ENCODE data around the gene CTXN1. TPM values are rescaled to one million over a fixed set of nuclear protein-coding genes. Genes with fewer than 3 reads are reported as not detected.

Gene CTXN1
- not detected in 2 replicates for total RNA-seq
- total RNA-seq (2013) = 0.09 TPM
- not detected in 2 replicates for polyA plus RNA-seq
- 0.36 and 1.8 TPM in 2 replicates for polyA minus RNA-seq

- Histone ChIP-seq H3K27ac (ENCODE audit: low read length in 2 of 2) (no peak within 1 kb of the TSS), H3K9ac (ENCODE audit: low read length) (peak within 1 kb of the TSS; percentile 50), H4K20me1 (ENCODE audit: control insufficient read depth, insufficient read depth, low read length, poor library complexity, severe bottlenecking) (peaks cover 40% of the 10 kb centered on the region), H3K9me3 (ENCODE audit: control extremely low read depth in 1 of 3, control insufficient read depth in 2 of 3, insufficient read depth in 1 of 3, low read length in 2 of 3) (no peaks in the 10 kb centered on the region), H3K4me1 (ENCODE audit: control insufficient read depth in 2 of 2, insufficient read depth in 2 of 2, low read length in 2 of 2) (peaks cover 19 to 22% of the 10 kb centered on the region in 2 donors), H2AFZ (ENCODE audit: insufficient read depth, low read depth, low read length, poor library complexity, severe bottlenecking) (peak within 1 kb of the TSS; percentile 60), H3K79me2 (ENCODE audit: control insufficient read depth, insufficient read depth, low read length) (peaks cover 5% of the 10 kb centered on the region), H3K36me3 (replicated peaks in 1 of 2; ENCODE audit: control extremely low read depth in 1 of 2, control insufficient read depth in 1 of 2, extremely low read depth in 1 of 2, insufficient read depth in 2 of 2, low read length in 1 of 2) (peaks cover 2 to 21% of the 10 kb centered on the region in 2 experiments), H3K4me2 (replicated peaks; ENCODE audit: low read depth, low read length, poor library complexity, severe bottlenecking) (peak within 1 kb of the TSS; percentile 94), H3K4me3 (ENCODE audit: control extremely low read depth in 1 of 5, extremely low read depth in 1 of 5, insufficient read depth in 1 of 5, low read depth in 2 of 5, low read length in 4 of 5) (peak within 1 kb of the TSS in 3 of 5 experiments; percentile 25 to 57 (median 41)), H3K27me3 (replicated peaks in 1 of 4; ENCODE audit: control extremely low read depth in 1 of 4, control insufficient read depth in 3 of 4, insufficient read depth in 4 of 4, low read length in 3 of 4) (no peaks in the 10 kb centered on the region)
- peaks cover 24% of the 10 kb centered on the region for H3K4me1 Mint-ChIP-seq
- ChIA-PET CTCF (interaction anchor here (1.1 to 1.2 kb wide), 2 partner anchors 14 to 63 kb away, joined by 3 read pairs; no protein-coding TSS in a partner anchor), POLR2A (no interaction called here)
- H3K9me3 Mint-ChIP-seq (ENCODE audit: insufficient read depth) = no peaks in the 10 kb centered on the region
- ATAC-seq (ENCODE audit: low read depth) (peak; percentile 65), DNase-seq (peak; percentile 76)
- WGBS (ENCODE audit: insufficient coverage) = 20% methylated on average over 64 of the region's 65 CpGs
- H3K27ac Mint-ChIP-seq = peak within 1 kb of the TSS; percentile 65
- TF ChIP-seq EZH2 (IDR thresholded peaks at IDR 0.05; ENCODE audit: borderline replicate concordance, insufficient read depth, low read depth, low read length, poor library complexity, severe bottlenecking) (no peak), CTCF (IDR thresholded peaks at IDR 0.05) (no peak)
- H3K27me3 Mint-ChIP-seq = no peaks in the 10 kb centered on the region
- intact Hi-C loops (cut with micrococcal nuclease) = no loop called here
- H3K4me3 Mint-ChIP-seq = peak within 1 kb of the TSS; percentile 85
Observed at GRCh38 chr19:7926021-7926726, at the start of gene CTXN1. CTXN1 (minus strand) TSS chr19:7926135; CDS start chr19:7925538, 597 bp downstream.

GRCh38 chr19:7975037-7975436 is 49.1 kb upstream of the CTXN1 start:
- H2AFZ ChIP-seq (ENCODE audit: insufficient read depth, low read depth, low read length, poor library complexity, severe bottlenecking) = no peak overlapping the region
- no peak overlapping the region for H3K27ac ChIP-seq (ENCODE audit: low read length in 2 of 2)
- Mint-ChIP-seq H3K27ac (no peak overlapping the region), H3K9me3 (ENCODE audit: insufficient read depth) (no peaks in the 10 kb centered on the region), H3K4me3 (no peak overlapping the region), H3K27me3 (no peaks in the 10 kb centered on the region), H3K4me1 (no peaks in the 10 kb centered on the region)
- no peak overlapping the region for H3K4me3 ChIP-seq (ENCODE audit: control extremely low read depth in 1 of 5, extremely low read depth in 1 of 5, insufficient read depth in 1 of 5, low read depth in 2 of 5, low read length in 4 of 5)
- H3K4me2 ChIP-seq (replicated peaks; ENCODE audit: low read depth, low read length, poor library complexity, severe bottlenecking) = no peak overlapping the region
- no peak for ATAC-seq (ENCODE audit: low read depth)
- H3K9me3 ChIP-seq (ENCODE audit: control extremely low read depth in 1 of 3, control insufficient read depth in 2 of 3, insufficient read depth in 1 of 3, low read length in 2 of 3) = no peaks in the 10 kb centered on the region
- H3K4me1 ChIP-seq (ENCODE audit: control insufficient read depth in 2 of 2, insufficient read depth in 2 of 2, low read length in 2 of 2) = no peaks in the 10 kb centered on the region
- POLR2A ChIA-PET = no interaction called here
- peaks cover 18% of the 10 kb centered on the region for H3K79me2 ChIP-seq (ENCODE audit: control insufficient read depth, insufficient read depth, low read length)
- no peak for TF ChIP-seq CTCF (IDR thresholded peaks at IDR 0.05)
- TF ChIP-seq EZH2 (IDR thresholded peaks at IDR 0.05; ENCODE audit: borderline replicate concordance, insufficient read depth, low read depth, low read length, poor library complexity, severe bottlenecking) = no peak
- intact Hi-C loops (cut with micrococcal nuclease) = no loop called here
- 93% methylated on average over 7 of the region's 7 CpGs for WGBS (ENCODE audit: insufficient coverage)
- no peaks in the 10 kb centered on the region for H3K27me3 ChIP-seq (replicated peaks in 1 of 4; ENCODE audit: control extremely low read depth in 1 of 4, control insufficient read depth in 3 of 4, insufficient read depth in 4 of 4, low read length in 3 of 4)
- H3K36me3 ChIP-seq (replicated peaks in 1 of 2; ENCODE audit: control extremely low read depth in 1 of 2, control insufficient read depth in 1 of 2, extremely low read depth in 1 of 2, insufficient read depth in 2 of 2, low read length in 1 of 2) = peaks cover 0 to 57% of the 10 kb centered on the region in 2 experiments
- H4K20me1 ChIP-seq (ENCODE audit: control insufficient read depth, insufficient read depth, low read length, poor library complexity, severe bottlenecking) = peaks cover 26% of the 10 kb centered on the region
- H3K9ac ChIP-seq (ENCODE audit: low read length) = no peak overlapping the region
- CTCF ChIA-PET = no interaction called here
- no peak for DNase-seq
